Esophagus squamous epithelium (tissue), 4 donors: Measurements from ENCODE around the gene GNA12.

Experiments
- CTCF ChIP-seq, 6 experiments: fragments of 450-650 bp in 4 of 6; fragments of 200-600 bp in 2 of 6; sonication (generic) in 2 of 6; IDR thresholded peaks; one replicate each; pipeline ENCODE4 v1.5.1; 2016 to 2019; ENCODE audit warnings: antibody characterized with exemption in 6 of 6, mild to moderate bottlenecking in 4 of 6, moderate library complexity in 4 of 6
- POLR2A ChIP-seq, 4 donors: fragments of 450-650 bp; IDR thresholded peaks; one replicate each; pipeline ENCODE4 v1.6.1; 2017; ENCODE audit warnings: antibody characterized with exemption in 4 of 4, mild to moderate bottlenecking in 4 of 4, moderate library complexity in 3 of 4

DNA sequence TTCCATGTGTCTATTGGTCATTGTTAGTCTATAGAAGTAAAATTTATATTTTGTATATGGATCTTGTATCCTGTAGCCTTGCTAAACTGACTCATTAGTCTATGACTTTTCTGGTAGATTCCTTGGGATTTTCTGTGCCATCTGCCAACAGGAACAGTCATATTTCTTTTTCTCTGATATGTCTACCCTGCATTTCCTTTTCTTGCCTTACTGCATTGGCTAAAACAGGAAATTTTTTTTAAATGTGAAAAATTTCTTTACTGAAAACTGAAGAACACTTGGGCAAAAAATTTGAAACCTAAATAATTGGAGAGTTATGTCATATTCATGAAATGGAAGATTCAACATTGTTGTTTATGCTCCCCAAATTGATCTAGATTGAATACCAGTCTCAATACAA, 88.6 kb downstream of the GNA12 start:
- TF ChIP-seq POLR2A (IDR thresholded peaks at IDR 0.05) (no peak), CTCF (IDR thresholded peaks at IDR 0.05) (no peak)
